ENCODE data around the gene UBE2K. TPM values are rescaled to one million over a fixed set of nuclear protein-coding genes. Genes with fewer than 3 reads are reported as not detected.
"Not testable (repeated sequence)": the region's sequence is repeated elsewhere in the genome, so short reads cannot be mapped to it uniquely, and the experiment has no call there.

UBE2K gene
- total RNA-seq, 1 experiment from 2014 or later: 38.9 TPM

DNA sequence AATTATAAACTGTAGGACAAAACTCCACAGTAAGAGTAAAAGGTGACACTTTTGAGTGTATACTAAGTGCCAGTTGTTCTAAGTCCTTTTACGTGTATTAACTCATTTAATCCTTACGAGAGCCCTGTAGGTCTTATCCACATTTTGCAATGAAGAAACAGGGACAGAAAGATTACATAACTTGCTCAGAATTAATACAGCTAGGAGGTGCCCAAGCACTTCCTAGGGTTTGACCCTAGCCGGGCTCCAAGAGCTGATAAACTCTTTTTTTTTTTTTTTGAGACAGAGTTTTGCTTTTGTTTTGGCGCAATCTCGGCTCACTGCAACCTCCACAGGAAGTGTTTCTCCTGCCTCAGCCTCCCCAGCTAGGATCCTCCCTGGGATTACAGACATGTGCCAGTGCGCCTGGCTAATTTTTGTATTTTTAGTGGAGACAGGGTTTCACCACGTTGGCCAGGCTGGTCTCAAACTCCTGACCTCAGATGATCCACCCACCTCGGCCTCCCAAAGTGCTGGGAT lies 110.4 kb downstream of the UBE2K start:
- Histone ChIP-seq H3K4me3 (ENCODE audit: low read length) (no peak overlapping the region), H3K9me2 (replicated peaks; ENCODE audit: low read length) (no peaks in the 10 kb centered on the region), H3K79me2 (ENCODE audit: low read length) (no peaks in the 10 kb centered on the region), H3K9me3 (ENCODE audit: low read length) (no peaks in the 10 kb centered on the region), H3K4me2 (ENCODE audit: low read length) (no peak overlapping the region), H3K27ac (ENCODE audit: low read length) (no peak overlapping the region), H3K4me1 (ENCODE audit: insufficient read depth, low read length) (no peaks in the 10 kb centered on the region), H3K9ac (ENCODE audit: low read length) (no peak overlapping the region), H2AFZ (ENCODE audit: low read length) (no peak overlapping the region), H4K20me1 (ENCODE audit: low read length) (no peaks in the 10 kb centered on the region), H3F3A (ENCODE audit: low read length, unreplicated experiment) (no peaks in the 10 kb centered on the region), H3K36me3 (ENCODE audit: low read depth, low read length) (no peaks in the 10 kb centered on the region), H3K27me3 (ENCODE audit: low read length) (no peaks in the 10 kb centered on the region)
- no peak for DNase-seq
- BruUV-seq (replicated peaks): no TSS peak
- no peak for TF ChIP-seq EZH2phosphoT487 (IDR thresholded peaks at IDR 0.05; ENCODE audit: borderline replicate concordance, low read length)
- TF ChIP-seq, protein P1, sequence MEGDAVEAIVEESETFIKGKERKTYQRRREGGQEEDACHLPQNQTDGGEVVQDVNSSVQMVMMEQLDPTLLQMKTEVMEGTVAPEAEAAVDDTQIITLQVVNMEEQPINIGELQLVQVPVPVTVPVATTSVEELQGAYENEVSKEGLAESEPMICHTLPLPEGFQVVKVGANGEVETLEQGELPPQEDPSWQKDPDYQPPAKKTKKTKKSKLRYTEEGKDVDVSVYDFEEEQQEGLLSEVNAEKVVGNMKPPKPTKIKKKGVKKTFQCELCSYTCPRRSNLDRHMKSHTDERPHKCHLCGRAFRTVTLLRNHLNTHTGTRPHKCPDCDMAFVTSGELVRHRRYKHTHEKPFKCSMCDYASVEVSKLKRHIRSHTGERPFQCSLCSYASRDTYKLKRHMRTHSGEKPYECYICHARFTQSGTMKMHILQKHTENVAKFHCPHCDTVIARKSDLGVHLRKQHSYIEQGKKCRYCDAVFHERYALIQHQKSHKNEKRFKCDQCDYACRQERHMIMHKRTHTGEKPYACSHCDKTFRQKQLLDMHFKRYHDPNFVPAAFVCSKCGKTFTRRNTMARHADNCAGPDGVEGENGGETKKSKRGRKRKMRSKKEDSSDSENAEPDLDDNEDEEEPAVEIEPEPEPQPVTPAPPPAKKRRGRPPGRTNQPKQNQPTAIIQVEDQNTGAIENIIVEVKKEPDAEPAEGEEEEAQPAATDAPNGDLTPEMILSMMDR (conservative IDR thresholded peaks at IDR 0.05; ENCODE audit: low read depth, low read length): no peak
- TF ChIP-seq EZH2 (IDR thresholded peaks at IDR 0.05; ENCODE audit: low read length, unreplicated experiment): no peak
- CTCF ChIA-PET: no interaction called here
- POLR2A ChIA-PET (ENCODE audit: unreplicated experiment): no interaction called here
- intact Hi-C loops (cut with micrococcal nuclease): no loop called here
- ATAC-seq: no peak

DNA sequence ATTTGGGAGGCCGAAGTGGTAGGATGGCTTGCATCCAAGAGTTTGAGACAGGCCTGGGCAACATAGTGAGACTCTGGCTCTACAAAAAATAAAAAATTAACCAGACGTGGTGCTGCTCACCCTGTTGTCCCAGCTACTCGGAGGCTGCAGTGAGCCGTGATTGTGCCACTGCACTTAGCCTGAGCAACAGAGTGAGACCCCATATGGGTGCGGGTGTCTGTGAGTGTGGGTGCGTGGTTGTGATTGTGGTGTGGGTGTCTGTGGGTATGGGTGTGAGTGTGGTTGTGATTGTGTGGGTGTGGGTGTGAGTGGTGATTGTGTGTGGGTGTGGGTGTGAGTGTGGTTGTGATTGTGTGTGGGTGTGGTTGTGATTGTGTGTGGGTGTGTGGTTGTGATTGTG lies 114.6 kb downstream of the UBE2K start:
- no peak for DNase-seq
- ATAC-seq: no peak
- no peak overlapping the region for H3K4me2 ChIP-seq (ENCODE audit: low read length)
- H3K27me3 ChIP-seq (ENCODE audit: low read length): no peaks in the 10 kb centered on the region
- no peaks in the 10 kb centered on the region for H3K79me2 ChIP-seq (ENCODE audit: low read length)
- no peaks in the 10 kb centered on the region for H3K36me3 ChIP-seq (ENCODE audit: low read depth, low read length)
- no peaks in the 10 kb centered on the region for H3K9me3 ChIP-seq (ENCODE audit: low read length)
- ChIA-PET POLR2A (ENCODE audit: unreplicated experiment) (no interaction called here), CTCF (no interaction called here)
- H3K27ac ChIP-seq (ENCODE audit: low read length): no peak overlapping the region
- H3K4me3 ChIP-seq (ENCODE audit: low read length): no peak overlapping the region
- no peaks in the 10 kb centered on the region for H3F3A ChIP-seq (ENCODE audit: low read length, unreplicated experiment)
- no TSS peak for BruUV-seq (replicated peaks)
- TF ChIP-seq, protein P1 (conservative IDR thresholded peaks at IDR 0.05; ENCODE audit: low read depth, low read length): no peak
- TF ChIP-seq EZH2phosphoT487 (IDR thresholded peaks at IDR 0.05; ENCODE audit: borderline replicate concordance, low read length) (no peak), EZH2 (IDR thresholded peaks at IDR 0.05; ENCODE audit: low read length, unreplicated experiment) (no peak)
- no peak overlapping the region for H2AFZ ChIP-seq (ENCODE audit: low read length)
- intact Hi-C loops (cut with micrococcal nuclease): no loop called here
- H3K9ac ChIP-seq (ENCODE audit: low read length): no peak overlapping the region
- no peaks in the 10 kb centered on the region for H3K4me1 ChIP-seq (ENCODE audit: insufficient read depth, low read length)
- H4K20me1 ChIP-seq (ENCODE audit: low read length): no peaks in the 10 kb centered on the region
- no peaks in the 10 kb centered on the region for H3K9me2 ChIP-seq (replicated peaks; ENCODE audit: low read length)

DNA sequence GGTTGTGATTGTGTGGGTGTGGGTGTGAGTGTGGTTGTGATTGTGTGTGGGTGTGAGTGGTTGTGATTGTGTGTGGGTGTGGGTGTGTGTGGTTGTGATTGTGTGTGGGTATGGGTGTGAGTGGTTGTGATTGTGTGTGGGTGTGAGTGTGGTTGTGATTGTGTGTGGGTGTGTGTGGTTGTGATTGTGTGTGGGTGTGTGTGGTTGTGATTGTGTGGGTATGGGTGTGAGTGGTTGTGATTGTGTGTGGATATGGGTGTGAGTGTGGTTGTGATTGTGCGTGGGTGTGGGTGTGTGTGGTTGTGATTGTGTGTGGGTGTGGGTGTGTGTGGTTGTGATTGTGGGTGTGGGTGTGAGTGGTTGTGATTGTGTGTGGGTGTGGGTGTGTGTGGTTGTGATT lies 115.1 kb downstream of the UBE2K start:
- H3K9me3 ChIP-seq (ENCODE audit: low read length); H3K4me3 ChIP-seq (ENCODE audit: low read length); H4K20me1 ChIP-seq (ENCODE audit: low read length); H3K4me1 ChIP-seq (ENCODE audit: insufficient read depth, low read length); H3F3A ChIP-seq (ENCODE audit: low read length, unreplicated experiment); H3K79me2 ChIP-seq (ENCODE audit: low read length); H3K27me3 ChIP-seq (ENCODE audit: low read length); H2AFZ ChIP-seq (ENCODE audit: low read length); DNase-seq; H3K9me2 ChIP-seq (replicated peaks; ENCODE audit: low read length); H3K27ac ChIP-seq (ENCODE audit: low read length); H3K9ac ChIP-seq (ENCODE audit: low read length); POLR2A ChIA-PET (ENCODE audit: unreplicated experiment); CTCF ChIA-PET; H3K4me2 ChIP-seq (ENCODE audit: low read length); intact Hi-C loops (cut with micrococcal nuclease); H3K36me3 ChIP-seq (ENCODE audit: low read depth, low read length); ATAC-seq; BruUV-seq (replicated peaks): not testable (repeated sequence)

DNA sequence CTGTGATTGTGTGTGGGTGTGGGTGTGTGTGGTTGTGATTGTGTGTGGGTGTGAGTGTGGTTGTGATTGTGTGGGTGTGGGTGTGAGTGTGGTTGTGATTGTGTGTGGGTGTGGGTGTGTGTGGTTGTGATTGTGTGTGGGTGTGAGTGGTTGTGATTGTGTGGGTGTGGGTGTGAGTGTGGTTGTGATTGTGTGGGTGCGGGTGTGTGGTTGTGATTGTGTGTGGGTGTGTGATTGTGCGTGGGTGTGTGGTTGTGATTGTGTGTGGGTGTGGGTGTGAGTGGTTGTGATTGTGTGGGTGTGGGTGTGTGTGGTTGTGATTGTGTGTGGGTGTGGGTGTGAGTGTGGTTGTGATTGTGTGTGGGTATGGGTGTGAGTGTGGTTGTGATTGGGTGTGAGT lies 115.8 kb downstream of the UBE2K start:
- H3K27ac ChIP-seq (ENCODE audit: low read length); H3K9me2 ChIP-seq (replicated peaks; ENCODE audit: low read length); H3K9ac ChIP-seq (ENCODE audit: low read length); H3K36me3 ChIP-seq (ENCODE audit: low read depth, low read length); H3F3A ChIP-seq (ENCODE audit: low read length, unreplicated experiment); H3K27me3 ChIP-seq (ENCODE audit: low read length); H2AFZ ChIP-seq (ENCODE audit: low read length); CTCF ChIA-PET; H3K4me1 ChIP-seq (ENCODE audit: insufficient read depth, low read length); H3K79me2 ChIP-seq (ENCODE audit: low read length); DNase-seq; intact Hi-C loops (cut with micrococcal nuclease); H3K9me3 ChIP-seq (ENCODE audit: low read length); H4K20me1 ChIP-seq (ENCODE audit: low read length); POLR2A ChIA-PET (ENCODE audit: unreplicated experiment); ATAC-seq; BruUV-seq (replicated peaks); H3K4me2 ChIP-seq (ENCODE audit: low read length); H3K4me3 ChIP-seq (ENCODE audit: low read length): not testable (repeated sequence)

Data from PC-3 (cell line).